HepG2 (cell line): ENCODE results near the gene DOC2A. TPM values are rescaled to one million over a fixed set of nuclear protein-coding genes. Genes with fewer than 3 reads are reported as not detected.

Source experiments
- ATF4 ChIP-seq, 2 experiments: fragments of 450-650 bp in 1 of 2; sonication (generic) in 1 of 2; formaldehyde crosslinking; IDR thresholded peaks; 2 replicates each; pipeline versions ENCODE4 v1.5.0 to v1.8.0; 2020 to 2022; ENCODE audit warnings: mild to moderate bottlenecking in 1 of 2, missing genetic modification reagents in 1 of 2
- ATRX ChIP-seq: sonication (generic); formaldehyde crosslinking; IDR thresholded peaks from 2 replicates; pipeline ENCODE4 v1.4.0; 2020; ENCODE audit warnings: missing genetic modification reagents, borderline replicate concordance
- BRCA1 ChIP-seq: sonication (generic); formaldehyde crosslinking; IDR thresholded peaks from 2 replicates; pipeline ENCODE4 v1.4.0; 2020; ENCODE audit warnings: missing genetic modification reagents
- DDIT3 ChIP-seq: sonication (generic); formaldehyde crosslinking; IDR thresholded peaks from 2 replicates; pipeline ENCODE4 v1.4.0; 2020; ENCODE audit warnings: mild to moderate bottlenecking, missing genetic modification reagents
- EED ChIP-seq: sonication (generic); formaldehyde crosslinking; IDR thresholded peaks from 2 replicates; pipeline ENCODE4 v1.5.0; 2020; ENCODE audit warnings: mild to moderate bottlenecking, missing genetic modification reagents
- EP300 ChIP-seq, 3 experiments: sonication (generic) in 1 of 3; formaldehyde crosslinking in 1 of 3; IDR thresholded peaks; 2 replicates each; pipeline versions ENCODE4 v1.5.1 to v1.6.1; 2011 to 2020; ENCODE audit warnings: low read depth in 2 of 3, low read length in 2 of 3, borderline replicate concordance in 1 of 3, improper control_type of control experiment in 1 of 3, mild to moderate bottlenecking in 1 of 3, missing genetic modification reagents in 1 of 3, moderate library complexity in 1 of 3
- GTF3A ChIP-seq: sonication (generic); formaldehyde crosslinking; conservative IDR thresholded peaks from 2 replicates; pipeline ENCODE4 v1.4.0; 2020; ENCODE audit warnings: mild to moderate bottlenecking, missing genetic modification reagents
- HCFC1 ChIP-seq: fragments of 150-350 bp; IDR thresholded peaks from 2 replicates; pipeline ENCODE4 v1.6.1; 2014; ENCODE audit warnings: low read depth, low read length
- MED1 ChIP-seq: sonication (generic); formaldehyde crosslinking; IDR thresholded peaks from 2 replicates; pipeline ENCODE4 v1.4.0; 2020; ENCODE audit warnings: missing genetic modification reagents
- MLLT10 ChIP-seq: sonication (generic); formaldehyde crosslinking; IDR thresholded peaks from 2 replicates; pipeline ENCODE4 v1.4.0; 2020; ENCODE audit warnings: missing genetic modification reagents
- MYNN ChIP-seq: sonication (generic); formaldehyde crosslinking; IDR thresholded peaks from 2 replicates; pipeline ENCODE4 v1.4.0; 2020; ENCODE audit warnings: mild to moderate bottlenecking, low read depth, missing genetic modification reagents
- NFATC3 ChIP-seq: sonication (generic); formaldehyde crosslinking; IDR thresholded peaks from 2 replicates; pipeline ENCODE4 v1.5.1; 2020; ENCODE audit warnings: mild to moderate bottlenecking, missing genetic modification reagents
- NFKB2 ChIP-seq: sonication (generic); formaldehyde crosslinking; IDR thresholded peaks from 2 replicates; pipeline ENCODE4 v1.4.0; 2020; ENCODE audit warnings: missing genetic modification reagents, borderline replicate concordance
- NKX3-1 ChIP-seq: sonication (generic); formaldehyde crosslinking; IDR thresholded peaks from 2 replicates; pipeline ENCODE4 v1.5.0; 2020; ENCODE audit warnings: missing genetic modification reagents
- PCBP1 ChIP-seq: fragments of 200-400 bp; formaldehyde crosslinking; IDR thresholded peaks from 2 replicates; pipeline ENCODE4 v1.6.1; 2017; ENCODE audit warnings: mild to moderate bottlenecking, low read depth, low read length, borderline replicate concordance
- SP1 ChIP-seq, 2 experiments: fragments of 450-650 bp in 1 of 2; sonication (generic) in 1 of 2; formaldehyde crosslinking in 1 of 2; IDR thresholded peaks; 2 replicates each; pipeline versions ENCODE4 v1.4.0 to v1.6.1; 2016 to 2020; ENCODE audit warnings: missing genetic modification reagents in 1 of 2
- SP140L ChIP-seq: sonication (generic); formaldehyde crosslinking; IDR thresholded peaks from 2 replicates; pipeline ENCODE4 v1.4.0; 2020; ENCODE audit warnings: missing genetic modification reagents, borderline replicate concordance
- SRF ChIP-seq: IDR thresholded peaks from 2 replicates; pipeline ENCODE4 v1.6.1; 2011; ENCODE audit warnings: mild to moderate bottlenecking, low read depth, low read length, moderate library complexity
- TSC22D2 ChIP-seq: sonication (generic); formaldehyde crosslinking; IDR thresholded peaks from 2 replicates; pipeline ENCODE4 v1.5.1; 2020; ENCODE audit warnings: missing genetic modification reagents, mild to moderate bottlenecking, borderline replicate concordance
- ZBTB42 ChIP-seq: sonication (generic); formaldehyde crosslinking; IDR thresholded peaks from 2 replicates; pipeline ENCODE4 v1.5.0; 2020; ENCODE audit warnings: mild to moderate bottlenecking, missing genetic modification reagents
- ZFP1 ChIP-seq: IDR thresholded peaks from 2 replicates; pipeline ENCODE4 v1.6.1; 2016
- ZFP41 ChIP-seq: sonication (generic); formaldehyde crosslinking; IDR thresholded peaks from 2 replicates; pipeline ENCODE4 v1.4.0; 2020; ENCODE audit warnings: mild to moderate bottlenecking, missing genetic modification reagents, borderline replicate concordance
- ZNF224 ChIP-seq: sonication (generic); formaldehyde crosslinking; IDR thresholded peaks from 2 replicates; pipeline ENCODE4 v1.5.0; 2020; ENCODE audit warnings: mild to moderate bottlenecking, missing genetic modification reagents
- ZNF431 ChIP-seq: sonication (generic); formaldehyde crosslinking; IDR thresholded peaks from 2 replicates; pipeline ENCODE4 v1.9.0; 2022; ENCODE audit warnings: missing genetic modification reagents, low read depth, mild to moderate bottlenecking, borderline replicate concordance
- ZNF451 ChIP-seq: sonication (generic); formaldehyde crosslinking; IDR thresholded peaks from 2 replicates; pipeline ENCODE4 v1.5.0; 2020; ENCODE audit warnings: mild to moderate bottlenecking, missing genetic modification reagents
- ZNF501 ChIP-seq: sonication (generic); formaldehyde crosslinking; IDR thresholded peaks from 2 replicates; pipeline ENCODE4 v1.5.1; 2020; ENCODE audit warnings: mild to moderate bottlenecking, moderate library complexity, missing genetic modification reagents
- ZNF652 ChIP-seq: IDR thresholded peaks from 2 replicates; pipeline ENCODE4 v1.6.1; 2016; ENCODE audit warnings: low read depth, borderline replicate concordance
- polyA plus RNA-seq, 8 experiments: library from polyadenylated mRNA; depleted of rRNA in 3 of 8; stranded (reverse) in 7 of 8; unstranded in 1 of 8; fragments of >200 nt; fragmentation: Illumina TruSeq in 4 of 8; extraction: Trizol in 4 of 8; gene quantifications; 2 replicates each; pipeline versions ENCODE4 v1.2.1 to v1.2.3, GENCODE V29; 2011 to 2016; ENCODE audit warnings: low read depth in 4 of 8, missing spikeins in 1 of 8, mixed read lengths in 1 of 8; ENCODE audit not compliant: insufficient read depth in 1 of 8
- total RNA-seq, 5 experiments: library from RNA; depleted of rRNA; stranded (reverse); fragments of >200 nt; fragmentation: Illumina TruSeq; extraction: Trizol; gene quantifications; 2 replicates each; pipeline ENCODE4 v1.2.3, GENCODE V29; 2016; ENCODE audit warnings: low read depth in 1 of 5
- TF ChIP-seq, protein P1 (sequence below): IDR thresholded peaks from 2 replicates; pipeline ENCODE4 v1.6.1; 2016; ENCODE audit warnings: mild to moderate bottlenecking, missing biosample characterization, missing genetic modification reagents

DOC2A gene
- total and polyA plus RNA-seq, 2 of the 13 experiments (the other 11 are each of a cell fraction or from before 2014, with no cell fraction given), result 0.15 to 0.55 TPM

DNA sequence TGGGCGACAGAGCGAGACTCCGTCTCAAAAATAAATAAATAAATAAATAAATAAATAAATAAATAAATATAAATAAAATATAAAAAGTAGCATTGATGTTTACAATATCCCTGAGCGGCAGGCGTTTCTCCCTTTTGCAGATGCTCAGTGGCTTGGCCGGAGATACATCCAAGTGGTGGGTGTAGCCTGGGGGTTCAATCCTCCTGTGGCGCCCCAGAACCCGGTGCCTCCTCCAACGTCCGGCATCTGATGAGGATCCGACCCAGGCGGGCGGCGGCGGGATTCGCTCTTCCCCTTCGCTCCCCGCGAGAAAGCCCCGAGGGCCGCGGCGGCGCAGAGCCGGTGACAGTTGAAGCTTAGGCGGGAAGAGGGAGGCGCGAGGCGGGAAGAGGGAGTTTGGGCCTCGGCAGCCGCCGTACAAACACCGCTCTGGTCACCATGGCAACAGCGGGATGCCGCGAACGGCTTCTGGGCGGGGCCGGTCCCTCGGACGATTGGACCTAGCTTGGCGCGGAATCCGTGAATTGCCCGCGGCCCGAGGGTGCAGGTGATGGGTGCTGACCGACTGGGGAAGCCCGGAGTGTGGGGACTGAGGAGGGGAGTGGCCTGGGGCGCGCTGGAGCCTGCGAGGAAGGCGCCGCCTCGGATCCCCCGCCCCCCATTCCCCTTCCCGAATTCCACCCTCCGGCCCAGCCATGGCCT, 42.0 kb upstream of the DOC2A start (continued):
- TF ChIP-seq ATF4 (CRISPR knock-in tag; IDR thresholded peaks at IDR 0.05), result peak in 1 of 2 experiments; percentile 54; a peak in 1 of 4 replicates
- peak; percentile 76 for TF ChIP-seq MED1 (CRISPR knock-in tag)
- 0 out of 2 replicates have a peak, but pooled peaks have one; percentile 87 for TF ChIP-seq ZNF431 (CRISPR knock-in tag)
- TF ChIP-seq HCFC1, result peak; percentile 64
- TF ChIP-seq SP140L (CRISPR knock-in tag), result peak; percentile 71; the same call in 1 of the 2 replicates
- no peak for TF ChIP-seq ATRX (CRISPR knock-in tag)
- peak; percentile 91; the same call in 1 of the 2 replicates for TF ChIP-seq EED
- peak; percentile 85; the same call in 1 of the 2 replicates for TF ChIP-seq ZNF501 (CRISPR knock-in tag)
- peak; percentile 98 for TF ChIP-seq ZNF451 (CRISPR knock-in tag)
- TF ChIP-seq GTF3A (CRISPR knock-in tag), result 0 out of 2 replicates have a peak, but pooled peaks have one; percentile 89
- peak; percentile 90; the same call in 1 of the 2 replicates for TF ChIP-seq NFATC3 (CRISPR knock-in tag)
- peak; percentile 92; the same call in 1 of the 2 replicates for TF ChIP-seq TSC22D2 (CRISPR knock-in tag)
- no peak; the same call in 1 of the 2 replicates for TF ChIP-seq MYNN (CRISPR knock-in tag)
- peak; percentile 92; the same call in 1 of the 2 replicates for TF ChIP-seq ZBTB42 (CRISPR knock-in tag)
- no peak for TF ChIP-seq SP1 (IDR thresholded peaks at IDR 0.05)
- peak; percentile 94 for TF ChIP-seq SP1 (CRISPR knock-in tag; IDR thresholded peaks at IDR 0.05)
- no peak for TF ChIP-seq MLLT10 (CRISPR knock-in tag)
- TF ChIP-seq, protein P1, sequence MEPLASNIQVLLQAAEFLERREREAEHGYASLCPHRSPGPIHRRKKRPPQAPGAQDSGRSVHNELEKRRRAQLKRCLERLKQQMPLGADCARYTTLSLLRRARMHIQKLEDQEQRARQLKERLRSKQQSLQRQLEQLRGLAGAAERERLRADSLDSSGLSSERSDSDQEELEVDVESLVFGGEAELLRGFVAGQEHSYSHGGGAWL (CRISPR knock-in tag), result peak; percentile 97
- peak; percentile 85 for TF ChIP-seq ZFP1 (CRISPR knock-in tag)
- peak; percentile 81; the same call in 1 of the 2 replicates for TF ChIP-seq BRCA1 (CRISPR knock-in tag)
- no peak for TF ChIP-seq SRF
- TF ChIP-seq EP300 (IDR thresholded peaks at IDR 0.05; ENCODE audit: low read depth in 2 of 2, low read length in 2 of 2), result peak; percentile 60 to 63; a peak in 1 of 4 replicates
- TF ChIP-seq EP300 (CRISPR knock-in tag; IDR thresholded peaks at IDR 0.05; ENCODE audit: borderline replicate concordance), result peak; percentile 76
- TF ChIP-seq DDIT3 (CRISPR knock-in tag), result no peak
- peak; percentile 85; the same call in 1 of the 2 replicates for TF ChIP-seq PCBP1
- TF ChIP-seq ZNF224 (CRISPR knock-in tag), result peak; percentile 88; the same call in 1 of the 2 replicates
- no peak for TF ChIP-seq ZNF652 (CRISPR knock-in tag)
- peak; percentile 98 for TF ChIP-seq NFKB2 (CRISPR knock-in tag)
- peak; percentile 94 for TF ChIP-seq NKX3-1
- peak; percentile 96; the same call in 1 of the 2 replicates for TF ChIP-seq ZFP41 (CRISPR knock-in tag)
